ENCODE results near the gene EPC2. TPM values are rescaled to one million over a fixed set of nuclear protein-coding genes. Genes with fewer than 3 reads are reported as not detected.

The EPC2 gene
- total and polyA plus RNA-seq, 10 of the 15 experiments (the other 5 are each of a cell fraction or from before 2014, with no cell fraction given) = 2.0 to 16.5 (median 10.8) TPM

DNA sequence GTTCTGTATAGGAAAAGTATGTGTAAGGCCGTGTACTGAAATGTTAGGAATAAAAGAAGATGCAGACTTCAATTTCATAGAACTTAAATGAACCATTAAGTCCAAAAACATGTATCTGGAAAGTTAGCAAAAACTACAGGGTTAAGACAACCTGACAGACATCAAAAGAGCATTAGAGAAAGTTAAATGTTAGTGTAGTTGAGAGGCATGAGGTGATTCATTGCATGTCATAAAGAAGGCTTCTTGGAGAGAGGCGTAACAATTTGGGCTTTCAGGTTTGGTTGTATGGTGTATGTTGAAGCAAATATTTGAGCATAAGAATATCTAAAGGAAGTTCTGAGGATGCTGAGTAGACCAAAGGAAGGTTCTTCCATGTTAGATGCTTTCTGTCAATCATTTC lies 6.3 kb downstream of the EPC2 start:
- no peaks in the 10 kb centered on the region for H3K9me3 ChIP-seq (replicated peaks; ENCODE audit: control insufficient read depth, insufficient read depth, low read length)
- RAD21 ChIA-PET (ENCODE audit: unreplicated experiment) = no interaction called here
- CTCF ChIA-PET = no interaction called here
- H3K9ac ChIP-seq (ENCODE audit: control insufficient read depth, insufficient read depth, low read length) = no peak overlapping the region
- H3K4me1 ChIP-seq (ENCODE audit: control insufficient read depth, insufficient read depth, low read length) = peaks cover 16% of the 10 kb centered on the region
- 100% methylated on average over 2 of the region's 2 CpGs for WGBS (ENCODE audit: insufficient coverage, insufficient replicate concordance, low lambda C conversion rate, missing lambda C conversion rate)
- no peak for DNase-seq (ENCODE audit: low read depth, low spot score)
- POLR2A ChIA-PET = no interaction called here
- no peak for ATAC-seq
- H3K79me2 ChIP-seq (ENCODE audit: control insufficient read depth, insufficient read depth, low read length) = peaks cover 94% of the 10 kb centered on the region
- SMC1A ChIA-PET (ENCODE audit: uncharacterized antibody, unreplicated experiment) = no interaction called here
- H3K27ac ChIP-seq (ENCODE audit: control insufficient read depth, insufficient read depth) = no peak overlapping the region
- no peak overlapping the region for H2AFZ ChIP-seq (ENCODE audit: control insufficient read depth, low read depth, low read length)
- no peak overlapping the region for H3K4me2 ChIP-seq (ENCODE audit: control insufficient read depth, insufficient read depth)
- in situ Hi-C loops (cut with MboI) (no loop called here), intact Hi-C loops (cut with micrococcal nuclease; ENCODE audit: unreplicated experiment) (no loop called here)
- FAIRE-seq = no peak
- H3K36me3 ChIP-seq (ENCODE audit: control insufficient read depth in 2 of 2, insufficient read depth in 2 of 2, low read length in 1 of 2) = no peaks in the 10 kb centered on the region
- TF ChIP-seq, protein P1, sequence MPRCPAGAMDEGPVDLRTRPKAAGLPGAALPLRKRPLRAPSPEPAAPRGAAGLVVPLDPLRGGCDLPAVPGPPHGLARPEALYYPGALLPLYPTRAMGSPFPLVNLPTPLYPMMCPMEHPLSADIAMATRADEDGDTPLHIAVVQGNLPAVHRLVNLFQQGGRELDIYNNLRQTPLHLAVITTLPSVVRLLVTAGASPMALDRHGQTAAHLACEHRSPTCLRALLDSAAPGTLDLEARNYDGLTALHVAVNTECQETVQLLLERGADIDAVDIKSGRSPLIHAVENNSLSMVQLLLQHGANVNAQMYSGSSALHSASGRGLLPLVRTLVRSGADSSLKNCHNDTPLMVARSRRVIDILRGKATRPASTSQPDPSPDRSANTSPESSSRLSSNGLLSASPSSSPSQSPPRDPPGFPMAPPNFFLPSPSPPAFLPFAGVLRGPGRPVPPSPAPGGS (IDR thresholded peaks at IDR 0.05; ENCODE audit: borderline replicate concordance, insufficient read depth, low read depth, low read length, poor library complexity, severe bottlenecking) = no peak
- TF ChIP-seq, protein P2, sequence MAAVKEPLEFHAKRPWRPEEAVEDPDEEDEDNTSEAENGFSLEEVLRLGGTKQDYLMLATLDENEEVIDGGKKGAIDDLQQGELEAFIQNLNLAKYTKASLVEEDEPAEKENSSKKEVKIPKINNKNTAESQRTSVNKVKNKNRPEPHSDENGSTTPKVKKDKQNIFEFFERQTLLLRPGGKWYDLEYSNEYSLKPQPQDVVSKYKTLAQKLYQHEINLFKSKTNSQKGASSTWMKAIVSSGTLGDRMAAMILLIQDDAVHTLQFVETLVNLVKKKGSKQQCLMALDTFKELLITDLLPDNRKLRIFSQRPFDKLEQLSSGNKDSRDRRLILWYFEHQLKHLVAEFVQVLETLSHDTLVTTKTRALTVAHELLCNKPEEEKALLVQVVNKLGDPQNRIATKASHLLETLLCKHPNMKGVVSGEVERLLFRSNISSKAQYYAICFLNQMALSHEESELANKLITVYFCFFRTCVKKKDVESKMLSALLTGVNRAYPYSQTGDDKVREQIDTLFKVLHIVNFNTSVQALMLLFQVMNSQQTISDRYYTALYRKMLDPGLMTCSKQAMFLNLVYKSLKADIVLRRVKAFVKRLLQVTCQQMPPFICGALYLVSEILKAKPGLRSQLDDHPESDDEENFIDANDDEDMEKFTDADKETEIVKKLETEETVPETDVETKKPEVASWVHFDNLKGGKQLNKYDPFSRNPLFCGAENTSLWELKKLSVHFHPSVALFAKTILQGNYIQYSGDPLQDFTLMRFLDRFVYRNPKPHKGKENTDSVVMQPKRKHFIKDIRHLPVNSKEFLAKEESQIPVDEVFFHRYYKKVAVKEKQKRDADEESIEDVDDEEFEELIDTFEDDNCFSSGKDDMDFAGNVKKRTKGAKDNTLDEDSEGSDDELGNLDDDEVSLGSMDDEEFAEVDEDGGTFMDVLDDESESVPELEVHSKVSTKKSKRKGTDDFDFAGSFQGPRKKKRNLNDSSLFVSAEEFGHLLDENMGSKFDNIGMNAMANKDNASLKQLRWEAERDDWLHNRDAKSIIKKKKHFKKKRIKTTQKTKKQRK (IDR thresholded peaks at IDR 0.05; ENCODE audit: low read depth, low read length) = no peak
- TF ChIP-seq ZZZ3 (IDR thresholded peaks at IDR 0.05; ENCODE audit: control insufficient read depth, insufficient read length, low read depth) (no peak), SUZ12 (IDR thresholded peaks at IDR 0.05; ENCODE audit: unreplicated experiment) (no peak), STAT1 (conservative IDR thresholded peaks at IDR 0.05) (no peak), DPF2 (IDR thresholded peaks at IDR 0.05) (no peak), TARDBP (IDR thresholded peaks at IDR 0.05; ENCODE audit: borderline replicate concordance) (no peak), CHD4 (IDR thresholded peaks at IDR 0.05) (no peak), NBN (IDR thresholded peaks at IDR 0.05) (no peak), JUND (IDR thresholded peaks at IDR 0.05; ENCODE audit: low read depth, low read length) (no peak), SMARCA5 (IDR thresholded peaks at IDR 0.05) (no peak)
- TF ChIP-seq, protein P3, sequence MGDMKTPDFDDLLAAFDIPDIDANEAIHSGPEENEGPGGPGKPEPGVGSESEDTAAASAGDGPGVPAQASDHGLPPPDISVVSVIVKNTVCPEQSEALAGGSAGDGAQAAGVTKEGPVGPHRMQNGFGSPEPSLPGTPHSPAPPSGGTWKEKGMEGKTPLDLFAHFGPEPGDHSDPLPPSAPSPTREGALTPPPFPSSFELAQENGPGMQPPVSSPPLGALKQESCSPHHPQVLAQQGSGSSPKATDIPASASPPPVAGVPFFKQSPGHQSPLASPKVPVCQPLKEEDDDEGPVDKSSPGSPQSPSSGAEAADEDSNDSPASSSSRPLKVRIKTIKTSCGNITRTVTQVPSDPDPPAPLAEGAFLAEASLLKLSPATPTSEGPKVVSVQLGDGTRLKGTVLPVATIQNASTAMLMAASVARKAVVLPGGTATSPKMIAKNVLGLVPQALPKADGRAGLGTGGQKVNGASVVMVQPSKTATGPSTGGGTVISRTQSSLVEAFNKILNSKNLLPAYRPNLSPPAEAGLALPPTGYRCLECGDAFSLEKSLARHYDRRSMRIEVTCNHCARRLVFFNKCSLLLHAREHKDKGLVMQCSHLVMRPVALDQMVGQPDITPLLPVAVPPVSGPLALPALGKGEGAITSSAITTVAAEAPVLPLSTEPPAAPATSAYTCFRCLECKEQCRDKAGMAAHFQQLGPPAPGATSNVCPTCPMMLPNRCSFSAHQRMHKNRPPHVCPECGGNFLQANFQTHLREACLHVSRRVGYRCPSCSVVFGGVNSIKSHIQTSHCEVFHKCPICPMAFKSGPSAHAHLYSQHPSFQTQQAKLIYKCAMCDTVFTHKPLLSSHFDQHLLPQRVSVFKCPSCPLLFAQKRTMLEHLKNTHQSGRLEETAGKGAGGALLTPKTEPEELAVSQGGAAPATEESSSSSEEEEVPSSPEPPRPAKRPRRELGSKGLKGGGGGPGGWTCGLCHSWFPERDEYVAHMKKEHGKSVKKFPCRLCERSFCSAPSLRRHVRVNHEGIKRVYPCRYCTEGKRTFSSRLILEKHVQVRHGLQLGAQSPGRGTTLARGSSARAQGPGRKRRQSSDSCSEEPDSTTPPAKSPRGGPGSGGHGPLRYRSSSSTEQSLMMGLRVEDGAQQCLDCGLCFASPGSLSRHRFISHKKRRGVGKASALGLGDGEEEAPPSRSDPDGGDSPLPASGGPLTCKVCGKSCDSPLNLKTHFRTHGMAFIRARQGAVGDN (IDR thresholded peaks at IDR 0.05) = no peak
- TF ChIP-seq, protein P4, sequence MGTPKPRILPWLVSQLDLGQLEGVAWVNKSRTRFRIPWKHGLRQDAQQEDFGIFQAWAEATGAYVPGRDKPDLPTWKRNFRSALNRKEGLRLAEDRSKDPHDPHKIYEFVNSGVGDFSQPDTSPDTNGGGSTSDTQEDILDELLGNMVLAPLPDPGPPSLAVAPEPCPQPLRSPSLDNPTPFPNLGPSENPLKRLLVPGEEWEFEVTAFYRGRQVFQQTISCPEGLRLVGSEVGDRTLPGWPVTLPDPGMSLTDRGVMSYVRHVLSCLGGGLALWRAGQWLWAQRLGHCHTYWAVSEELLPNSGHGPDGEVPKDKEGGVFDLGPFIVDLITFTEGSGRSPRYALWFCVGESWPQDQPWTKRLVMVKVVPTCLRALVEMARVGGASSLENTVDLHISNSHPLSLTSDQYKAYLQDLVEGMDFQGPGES (IDR thresholded peaks at IDR 0.05) = no peak
- H3K4me3 ChIP-seq = no peak overlapping the region
- TSS peak; percentile 11 for BruUV-seq (replicated peaks)
- peaks cover 2% of the 10 kb centered on the region; the same call in 1 of the 2 replicates for H4K20me1 ChIP-seq (ENCODE audit: control insufficient read depth, insufficient read depth)
- H3K27me3 ChIP-seq (replicated peaks in 1 of 2; ENCODE audit: control insufficient read depth in 2 of 2, insufficient read depth in 2 of 2, low read length in 1 of 2) = no peaks in the 10 kb centered on the region
